Mucosa of rectum (tissue), 2 donors: ENCODE measurements around the gene CAB39.

Experiments
- H3K27ac ChIP-seq, 2 donors: one replicate each; pipeline ENCODE4 v1.7.0; 2013; ENCODE audit warnings: inconsistent platforms in 2 of 2, low read depth in 2 of 2, low read length in 2 of 2
- H3K27me3 ChIP-seq, 2 donors: one replicate each; pipeline ENCODE4 v1.7.0; 2013; ENCODE audit warnings: low read length in 2 of 2; ENCODE audit not compliant: control insufficient read depth in 2 of 2, insufficient read depth in 2 of 2
- H3K36me3 ChIP-seq, 2 donors: one replicate each; pipeline ENCODE4 v1.7.0; 2013; ENCODE audit warnings: low read length in 2 of 2; ENCODE audit not compliant: control insufficient read depth in 2 of 2, insufficient read depth in 2 of 2
- H3K4me1 ChIP-seq, 2 donors: one replicate each; pipeline ENCODE4 v1.7.0; 2013; ENCODE audit warnings: low read length in 2 of 2, mild to moderate bottlenecking in 1 of 2; ENCODE audit not compliant: control insufficient read depth in 2 of 2, insufficient read depth in 2 of 2
- H3K4me3 ChIP-seq, 2 donors: one replicate each; pipeline ENCODE4 v1.7.0; 2013; ENCODE audit warnings: low read length in 2 of 2
- H3K9ac ChIP-seq, 2 donors: one replicate each; pipeline ENCODE4 v1.7.0; 2013; ENCODE audit warnings: low read length in 2 of 2, low read depth in 1 of 2, mild to moderate bottlenecking in 1 of 2
- H3K9me3 ChIP-seq, 2 donors: one replicate each; pipeline ENCODE4 v1.7.0; 2013; ENCODE audit warnings: low read length in 2 of 2; ENCODE audit not compliant: control insufficient read depth in 2 of 2
- donor health status: healthy.
- donor health status: Normal muscosa, but diverticular disease.

CAB39 gene

DNA sequence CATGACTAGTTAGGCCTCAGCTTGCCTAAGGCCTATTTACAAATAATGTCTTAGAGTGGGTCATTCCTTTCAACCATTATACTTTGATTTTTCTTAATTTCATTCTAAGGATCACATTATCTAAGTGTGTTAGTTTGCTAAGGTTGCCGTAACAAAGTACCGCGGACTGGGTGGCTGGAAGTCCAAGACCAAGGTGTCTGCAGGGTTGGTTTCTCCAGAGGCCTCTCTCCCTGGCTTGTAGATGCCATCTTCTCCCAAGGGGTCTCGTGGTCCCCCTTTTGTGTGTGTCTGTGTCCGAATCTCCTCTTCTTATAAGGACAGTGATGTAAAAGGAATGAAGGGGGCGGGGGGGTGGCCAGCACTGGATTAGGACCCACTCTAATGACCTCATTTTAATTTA lies 133.7 kb downstream of the CAB39 start:
- H3K9ac ChIP-seq, result no peak overlapping the region
- H3K4me1 ChIP-seq, result peaks cover 7 to 15% of the 10 kb centered on the region in 2 donors
- no peak overlapping the region for H3K27ac ChIP-seq
- H3K9me3 ChIP-seq, result no peaks in the 10 kb centered on the region
- no peaks in the 10 kb centered on the region for H3K27me3 ChIP-seq
- no peak overlapping the region for H3K4me3 ChIP-seq
- no peaks in the 10 kb centered on the region for H3K36me3 ChIP-seq

GRCh38 chr2:230847883-230848388 lies 135.3 kb downstream of the CAB39 start:
- peaks cover 1 to 6% of the 10 kb centered on the region in 2 donors for H3K4me1 ChIP-seq
- H3K9me3 ChIP-seq, result no peaks in the 10 kb centered on the region
- no peak overlapping the region for H3K9ac ChIP-seq
- H3K27me3 ChIP-seq, result no peaks in the 10 kb centered on the region
- H3K4me3 ChIP-seq, result no peak overlapping the region
- no peaks in the 10 kb centered on the region for H3K36me3 ChIP-seq
- H3K27ac ChIP-seq, result no peak overlapping the region

GRCh38 chr2:230849633-230850357 lies 137.2 kb downstream of the CAB39 start:
- H3K9ac ChIP-seq, result no peak overlapping the region
- no peaks in the 10 kb centered on the region for H3K27me3 ChIP-seq
- H3K4me1 ChIP-seq, result no peaks in the 10 kb centered on the region
- no peak overlapping the region for H3K4me3 ChIP-seq
- no peaks in the 10 kb centered on the region for H3K36me3 ChIP-seq
- no peaks in the 10 kb centered on the region for H3K9me3 ChIP-seq
- H3K27ac ChIP-seq, result no peak overlapping the region

- H3K36me3 ChIP-seq, result no peaks in the 10 kb centered on the region
- H3K27ac ChIP-seq, result no peak overlapping the region
- H3K9ac ChIP-seq, result no peak overlapping the region
- no peaks in the 10 kb centered on the region for H3K9me3 ChIP-seq
- H3K4me3 ChIP-seq, result no peak overlapping the region
- H3K27me3 ChIP-seq, result no peaks in the 10 kb centered on the region
- no peaks in the 10 kb centered on the region for H3K4me1 ChIP-seq
Measured at GRCh38 chr2:230850358-230850658, 137.7 kb downstream of the CAB39 start.

- no peaks in the 10 kb centered on the region for H3K27me3 ChIP-seq
- H3K27ac ChIP-seq, result no peak overlapping the region
- H3K9me3 ChIP-seq, result no peaks in the 10 kb centered on the region
- H3K4me1 ChIP-seq, result no peaks in the 10 kb centered on the region
- no peaks in the 10 kb centered on the region for H3K36me3 ChIP-seq
- no peak overlapping the region for H3K4me3 ChIP-seq
- H3K9ac ChIP-seq, result no peak overlapping the region
Measured at GRCh38 chr2:230852113-230852512, 139.5 kb downstream of the CAB39 start.

DNA sequence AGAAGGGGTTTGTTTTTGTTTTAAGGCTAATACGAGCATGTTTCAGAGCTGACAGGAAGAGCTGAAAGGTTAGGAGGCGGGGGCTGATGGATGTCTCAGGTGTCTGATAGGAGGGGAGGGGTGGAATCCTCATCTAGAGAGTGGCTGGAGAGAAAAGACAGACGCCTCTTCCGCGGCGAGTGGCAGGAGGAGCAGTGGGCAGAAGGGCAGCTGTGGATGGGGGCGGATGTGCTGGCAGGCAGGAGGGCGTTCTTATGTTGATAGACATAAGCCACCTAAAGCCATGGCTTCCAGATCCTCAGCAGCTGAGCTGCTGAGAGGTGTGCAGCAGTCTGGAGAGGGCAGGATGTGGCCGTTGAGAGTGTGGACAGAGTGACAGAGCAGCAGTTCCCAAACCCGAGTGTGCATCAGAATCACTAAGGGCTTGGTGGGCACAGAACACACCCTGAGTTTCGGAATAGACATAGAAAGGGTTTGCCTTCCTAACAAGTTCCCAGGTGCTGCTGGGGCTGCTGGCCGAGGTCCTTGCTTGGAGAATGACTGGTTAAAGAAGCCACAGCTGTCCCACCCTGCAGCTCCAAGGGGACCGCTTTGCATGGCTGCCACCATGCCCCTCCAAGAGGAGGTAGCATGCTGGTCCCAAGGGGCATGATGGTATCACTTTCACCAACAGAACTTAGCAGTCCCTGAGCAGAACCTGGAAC lies 149.1 kb downstream of the CAB39 start:
- H3K4me1 ChIP-seq, result peaks cover 10 to 11% of the 10 kb centered on the region in 2 donors
- H3K27ac ChIP-seq, result no peak overlapping the region
- peaks cover 0 to 2% of the 10 kb centered on the region in 2 donors for H3K27me3 ChIP-seq
- H3K4me3 ChIP-seq, result no peak overlapping the region
- H3K9ac ChIP-seq, result no peak overlapping the region
- H3K9me3 ChIP-seq, result no peaks in the 10 kb centered on the region
- no peaks in the 10 kb centered on the region for H3K36me3 ChIP-seq

DNA sequence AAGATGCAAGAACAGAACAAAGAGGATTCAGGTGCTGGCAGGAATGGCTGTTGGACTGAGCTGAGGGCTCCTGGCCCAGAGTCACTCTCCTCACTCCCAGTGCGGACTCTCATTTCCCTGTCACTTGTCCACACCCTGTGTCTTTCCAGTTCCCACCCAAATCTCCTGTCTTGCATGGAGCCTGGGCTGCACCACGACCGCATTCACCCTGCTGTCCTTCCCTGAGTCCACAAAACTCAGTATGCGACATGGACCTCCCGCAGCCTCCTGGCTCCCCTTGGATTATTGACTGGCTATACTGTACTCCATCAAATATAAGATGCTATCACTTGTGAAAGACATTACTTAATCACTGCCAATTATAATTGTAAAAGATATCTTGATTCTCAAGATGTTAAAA lies 149.7 kb downstream of the CAB39 start:
- Histone ChIP-seq H3K4me3 (no peak overlapping the region), H3K9ac (no peak overlapping the region), H3K36me3 (no peaks in the 10 kb centered on the region), H3K27me3 (peaks cover 0 to 2% of the 10 kb centered on the region in 2 donors), H3K27ac (no peak overlapping the region), H3K9me3 (no peaks in the 10 kb centered on the region), H3K4me1 (peaks cover 16% of the 10 kb centered on the region in 2 donors)

GRCh38 chr2:230863031-230863430 lies 150.4 kb downstream of the CAB39 start:
- Histone ChIP-seq H3K4me3 (no peak overlapping the region), H3K36me3 (no peaks in the 10 kb centered on the region), H3K27ac (no peak overlapping the region), H3K9ac (no peak overlapping the region), H3K9me3 (no peaks in the 10 kb centered on the region), H3K27me3 (no peaks in the 10 kb centered on the region), H3K4me1 (peaks cover 23 to 24% of the 10 kb centered on the region in 2 donors)

GRCh38 chr2:230863442-230864121 lies 150.9 kb downstream of the CAB39 start:
- Histone ChIP-seq H3K36me3 (peaks cover 0 to 1% of the 10 kb centered on the region in 2 donors), H3K9me3 (no peaks in the 10 kb centered on the region), H3K27ac (no peak overlapping the region), H3K4me3 (no peak overlapping the region), H3K4me1 (peaks cover 28 to 29% of the 10 kb centered on the region in 2 donors), H3K9ac (no peak overlapping the region), H3K27me3 (no peaks in the 10 kb centered on the region)

DNA sequence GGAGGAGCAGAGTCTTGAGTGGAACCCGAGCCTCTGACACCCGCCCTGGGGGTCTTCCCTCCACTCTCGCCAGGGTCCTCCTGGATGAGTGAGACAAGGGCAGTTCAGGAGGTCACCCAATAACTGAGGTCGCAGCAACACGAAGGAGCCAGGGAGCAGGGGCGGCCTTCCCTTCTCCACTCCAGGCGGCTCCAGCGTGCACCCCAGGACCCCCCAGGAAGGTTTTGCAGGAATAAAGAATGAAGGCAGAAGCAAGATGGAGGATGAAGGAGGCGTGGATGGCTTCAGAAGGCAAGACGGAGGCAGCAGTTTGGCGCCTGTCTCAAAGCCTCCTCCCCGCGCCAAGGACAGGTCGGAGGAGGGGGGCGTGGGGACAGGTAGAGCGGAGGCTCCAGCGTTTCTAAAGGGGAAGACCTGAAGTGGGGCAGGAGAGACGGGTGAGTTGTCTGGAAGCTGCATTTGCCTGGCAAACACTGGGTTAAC lies 151.5 kb downstream of the CAB39 start:
- no peaks in the 10 kb centered on the region for H3K27me3 ChIP-seq
- peak overlapping the region; percentile 34 to 99 for H3K9ac ChIP-seq
- H3K4me3 ChIP-seq, result peak overlapping the region; percentile 77 to 86
- peaks cover 34 to 35% of the 10 kb centered on the region in 2 donors for H3K4me1 ChIP-seq
- H3K27ac ChIP-seq, result peak overlapping the region; percentile 56 to 69
- peaks cover 2 to 7% of the 10 kb centered on the region in 2 donors for H3K36me3 ChIP-seq
- H3K9me3 ChIP-seq, result no peaks in the 10 kb centered on the region
